IPS DF 6.9 (cell line): Measurements from ENCODE around the gene PDE11A.

ENCODE experiments used
- DNase-seq: peaks from one replicate; pipeline ENCODE4 v3.0.0-alpha.2; 2013; ENCODE audit warnings: low read depth, low spot score
- H3K27ac ChIP-seq: one replicate; pipeline ENCODE4 v1.5.1; 2013; ENCODE audit warnings: low read length, control low read depth
- H3K27me3 ChIP-seq: 2 replicates; pipeline ENCODE4 v1.6.1; 2013; ENCODE audit warnings: mild to moderate bottlenecking, low read length; ENCODE audit not compliant: control insufficient read depth, insufficient read depth
- H3K36me3 ChIP-seq: 2 replicates; pipeline ENCODE4 v1.6.1; 2013; ENCODE audit warnings: low read length; ENCODE audit not compliant: control insufficient read depth, insufficient read depth
- H3K4me1 ChIP-seq: 2 replicates; pipeline ENCODE4 v1.6.1; 2013; ENCODE audit warnings: low read length; ENCODE audit not compliant: control insufficient read depth, insufficient read depth
- H3K4me3 ChIP-seq: 2 replicates; pipeline ENCODE4 v1.5.1; 2013; ENCODE audit warnings: mild to moderate bottlenecking, low read length
- H3K9me3 ChIP-seq: 2 replicates; pipeline ENCODE4 v1.6.1; 2013; ENCODE audit warnings: low read length, inconsistent platforms; ENCODE audit not compliant: control insufficient read depth, insufficient read depth
- whole genome bisulfite sequencing: extraction: QIAGEN DNeasy Blood & Tissue Kit; methylation state at CpG from one replicate; pipeline ENCODE4 v1.1.7; 2013; ENCODE audit warnings: mixed read lengths, missing lambda C conversion rate; ENCODE audit not compliant: insufficient read length, insufficient coverage; 5-methylcytosine and 5-hydroxymethylcytosine counted together

The PDE11A gene

DNA sequence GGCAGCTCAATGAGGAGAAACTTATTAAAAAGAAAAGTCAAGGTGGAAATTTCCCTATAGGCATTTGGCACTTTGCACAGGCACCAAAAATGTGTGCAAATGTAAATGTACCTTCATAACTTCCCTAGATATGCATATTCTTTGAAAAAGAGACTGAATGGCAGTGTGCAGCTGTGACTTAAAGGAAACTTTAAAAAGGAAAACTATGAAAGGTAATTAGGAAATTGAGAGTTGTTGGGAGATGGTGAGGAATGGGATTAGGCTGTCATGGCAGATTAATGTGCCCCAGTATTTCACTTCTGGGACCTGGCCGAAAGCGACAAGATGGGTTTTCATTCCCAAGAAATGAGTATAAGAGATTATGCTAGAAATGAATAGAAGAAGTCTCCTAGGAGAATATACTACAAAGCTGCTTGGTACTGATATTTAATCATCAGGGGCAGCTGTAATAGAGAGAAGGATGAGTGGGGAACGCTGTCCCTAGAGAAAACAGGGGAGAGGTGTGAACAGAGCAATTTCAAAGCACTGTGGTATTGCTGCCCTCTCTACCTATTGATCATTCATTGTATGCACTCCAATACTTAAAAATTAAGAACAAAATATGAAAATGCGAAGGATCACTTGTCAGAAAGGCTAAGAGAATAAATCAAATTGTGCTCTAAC is 366.9 kb downstream of the PDE11A start:
- Histone ChIP-seq H3K36me3 (no peaks in the 10 kb centered on the region), H3K9me3 (no peaks in the 10 kb centered on the region), H3K27ac (no peak overlapping the region), H3K4me1 (no peaks in the 10 kb centered on the region), H3K27me3 (no peaks in the 10 kb centered on the region), H3K4me3 (no peak overlapping the region)
- no peak for DNase-seq
- no CpG with 5 or more reads among the region's 4 CpGs for WGBS

DNA sequence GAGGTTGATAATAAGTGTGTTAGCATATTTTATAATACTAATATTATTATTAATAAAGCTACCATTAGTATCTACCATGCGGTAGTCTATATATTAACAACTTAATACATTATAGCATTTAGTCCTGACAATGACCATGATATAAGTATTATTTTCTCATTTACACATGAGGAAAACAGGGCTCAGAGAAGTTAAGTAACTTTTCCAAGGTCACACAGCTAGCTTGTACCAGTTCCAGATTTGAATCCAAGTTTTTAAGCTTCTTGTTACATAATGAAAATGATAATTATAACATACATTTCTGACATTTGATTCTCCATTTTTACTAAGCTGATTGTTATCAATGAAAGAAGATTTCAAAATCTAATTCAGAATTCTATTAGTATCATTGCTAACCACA is 369.4 kb downstream of the PDE11A start:
- WGBS = no CpG with 5 or more reads among the region's 1 CpG
- Histone ChIP-seq H3K27me3 (no peaks in the 10 kb centered on the region), H3K4me3 (no peak overlapping the region), H3K4me1 (no peaks in the 10 kb centered on the region), H3K9me3 (no peaks in the 10 kb centered on the region), H3K27ac (no peak overlapping the region), H3K36me3 (no peaks in the 10 kb centered on the region)
- no peak for DNase-seq

DNA sequence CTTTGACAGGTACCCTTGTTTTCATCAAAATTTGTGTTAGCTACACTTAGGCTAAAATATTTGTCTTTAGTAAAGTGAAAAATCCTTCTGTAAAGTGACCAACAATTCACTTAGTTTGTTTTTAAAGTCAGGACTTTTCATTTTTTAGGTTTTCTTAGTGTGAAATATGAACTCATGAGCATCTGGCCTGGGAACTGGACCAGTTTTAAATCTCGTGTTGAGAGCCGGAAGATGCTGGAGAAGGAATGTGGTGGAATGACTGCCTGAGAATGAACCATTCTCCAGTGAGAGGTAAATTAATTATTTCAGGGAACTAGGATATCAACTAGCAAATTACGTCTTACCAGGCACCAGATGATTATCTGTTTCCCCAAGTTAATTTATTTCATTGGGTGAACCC is 374.3 kb downstream of the PDE11A start:
- no peak overlapping the region for H3K4me3 ChIP-seq
- H3K27ac ChIP-seq = no peak overlapping the region
- no peaks in the 10 kb centered on the region for H3K27me3 ChIP-seq
- no peaks in the 10 kb centered on the region for H3K9me3 ChIP-seq
- H3K4me1 ChIP-seq = no peaks in the 10 kb centered on the region
- H3K36me3 ChIP-seq = no peaks in the 10 kb centered on the region
- DNase-seq = no peak
- WGBS = no CpG with 5 or more reads among the region's 3 CpGs

DNA sequence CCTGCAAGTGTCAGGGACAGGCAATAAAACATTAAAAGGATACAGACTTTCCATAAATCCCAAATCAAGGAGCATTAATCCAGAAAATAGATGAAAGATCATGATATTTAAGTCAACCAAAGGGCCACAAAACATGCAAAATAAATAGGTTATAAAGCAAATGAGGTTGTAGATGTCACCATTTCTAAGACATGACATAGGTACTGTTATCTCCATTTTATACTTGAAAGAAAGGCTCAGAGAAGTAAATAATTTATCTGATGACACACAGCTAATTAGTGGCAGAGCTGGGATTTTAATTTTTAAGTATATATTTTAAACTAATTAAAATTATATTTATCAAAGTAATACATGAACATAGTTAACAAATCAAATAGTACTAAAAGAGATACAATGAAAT is 378.2 kb downstream of the PDE11A start:
- DNase-seq = no peak
- H3K36me3 ChIP-seq = no peaks in the 10 kb centered on the region
- H3K4me3 ChIP-seq = no peak overlapping the region
- no peaks in the 10 kb centered on the region for H3K9me3 ChIP-seq
- no peaks in the 10 kb centered on the region for H3K27me3 ChIP-seq
- no peak overlapping the region for H3K27ac ChIP-seq
- no peaks in the 10 kb centered on the region for H3K4me1 ChIP-seq

DNA sequence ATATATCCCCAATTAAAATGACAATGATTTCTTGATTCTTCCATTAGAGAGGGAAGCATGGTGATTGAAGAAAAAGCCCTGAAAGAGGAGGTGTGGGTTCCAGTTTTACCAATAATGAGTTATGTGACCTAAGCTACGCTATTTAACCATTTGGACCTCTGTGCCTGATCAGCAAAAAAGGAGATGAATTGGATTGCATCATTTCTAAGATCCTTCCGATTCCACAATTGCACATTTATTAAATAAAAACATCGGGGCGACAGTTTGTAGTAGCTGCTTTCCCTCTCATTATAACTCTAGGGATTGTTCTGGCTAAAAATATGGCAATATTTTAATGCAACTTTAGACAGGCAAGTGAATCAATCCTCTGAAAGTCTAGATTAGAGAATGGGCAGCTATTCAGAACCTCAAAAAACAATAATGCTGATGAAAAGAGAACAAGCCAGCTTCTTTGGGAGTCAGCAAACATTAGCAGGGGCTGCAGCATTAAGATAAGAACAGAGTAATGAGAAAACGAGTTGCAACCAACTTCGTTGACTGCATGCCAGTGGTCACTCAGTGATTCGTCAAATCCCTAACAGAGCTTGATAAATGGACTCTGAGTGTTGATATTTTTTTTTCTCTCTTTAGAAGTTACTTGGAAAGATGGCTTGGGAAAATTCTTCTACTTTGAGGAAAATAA is 378.8 kb downstream of the PDE11A start:
- Histone ChIP-seq H3K27ac (no peak overlapping the region), H3K9me3 (no peaks in the 10 kb centered on the region), H3K4me1 (no peaks in the 10 kb centered on the region), H3K27me3 (no peaks in the 10 kb centered on the region), H3K4me3 (no peak overlapping the region), H3K36me3 (no peaks in the 10 kb centered on the region)
- DNase-seq = no peak
- no CpG with 5 or more reads among the region's 7 CpGs for WGBS

DNA sequence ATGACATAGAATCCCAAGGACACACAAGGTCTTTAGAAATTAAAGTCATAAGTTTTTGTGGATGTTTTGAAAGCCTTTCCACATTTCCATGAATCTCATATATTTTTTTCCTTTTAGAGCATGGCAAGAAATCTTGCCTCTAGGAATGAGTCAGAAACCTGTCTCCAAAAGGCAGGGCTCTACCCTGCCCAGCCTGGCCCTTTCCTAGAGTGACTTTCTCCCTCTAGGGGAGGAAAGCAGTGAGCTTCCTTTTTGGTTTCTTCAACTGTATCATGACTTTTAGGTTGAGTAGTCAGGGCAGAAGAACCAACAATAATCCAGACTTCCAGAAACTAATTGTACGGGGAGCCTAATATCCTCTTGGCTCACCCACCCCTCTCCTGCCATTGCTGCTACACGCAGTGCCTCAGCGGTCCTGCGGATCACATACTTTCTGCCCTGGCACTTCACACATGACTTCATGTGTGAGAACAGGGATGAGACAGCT is 379.8 kb downstream of the PDE11A start:
- Histone ChIP-seq H3K27me3 (no peaks in the 10 kb centered on the region), H3K36me3 (no peaks in the 10 kb centered on the region), H3K9me3 (no peaks in the 10 kb centered on the region), H3K27ac (no peak overlapping the region), H3K4me1 (no peaks in the 10 kb centered on the region), H3K4me3 (no peak overlapping the region)
- no peak for DNase-seq
- no CpG with 5 or more reads among the region's 4 CpGs for WGBS

DNA sequence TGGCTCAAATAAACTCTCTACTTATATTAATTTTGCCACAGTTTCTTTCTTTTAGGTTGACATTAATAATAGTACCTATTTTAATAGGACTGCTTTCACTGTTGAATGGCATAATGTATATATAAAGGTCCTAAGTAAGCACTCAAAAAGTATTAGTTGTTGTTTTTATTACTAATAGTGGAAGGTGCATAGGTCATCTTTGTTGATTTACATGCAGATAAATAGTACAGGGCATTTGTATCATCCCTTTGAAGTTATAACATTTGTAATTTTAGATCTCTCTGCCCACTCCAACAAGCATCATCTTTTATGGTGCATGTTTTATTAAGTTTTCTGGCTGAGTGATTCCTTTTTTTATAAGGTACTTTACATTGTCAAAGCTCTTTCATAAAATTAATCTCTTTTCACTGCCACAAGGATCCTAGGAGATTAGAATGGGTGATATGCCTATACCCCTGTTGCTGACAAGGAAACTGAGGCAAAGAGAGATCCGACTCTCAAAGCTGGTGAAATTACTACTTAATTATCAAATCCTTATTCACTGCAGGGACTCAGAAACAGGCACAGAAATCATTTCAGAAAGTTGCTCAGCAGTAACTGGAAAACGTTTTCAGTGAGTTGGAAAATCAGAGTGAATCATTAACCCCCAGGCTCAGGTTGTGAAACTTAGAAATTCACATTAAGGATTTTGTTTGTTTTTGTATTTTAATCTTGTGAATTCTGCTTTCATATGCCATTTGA is 380.4 kb downstream of the PDE11A start:
- H3K27ac ChIP-seq = no peak overlapping the region
- no CpG with 5 or more reads among the region's 2 CpGs for WGBS

DNA sequence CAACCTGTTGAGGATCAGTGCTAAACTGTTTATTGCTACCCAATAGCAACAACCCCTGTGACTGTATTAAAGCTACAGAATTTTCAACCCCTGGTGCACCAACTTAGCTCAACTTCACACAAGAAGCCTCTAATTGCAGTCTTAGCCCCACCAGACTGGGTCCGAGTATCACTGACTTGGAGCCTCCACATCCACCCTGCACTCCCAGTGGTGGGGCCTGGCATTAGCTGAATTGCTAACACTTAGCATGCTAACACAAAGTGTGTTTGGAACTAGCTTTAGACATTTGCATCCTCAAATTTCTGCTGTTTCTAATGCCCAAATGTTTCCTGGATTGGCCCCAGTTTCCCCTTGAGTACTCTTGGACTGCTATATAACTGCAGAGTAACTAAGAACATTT is 381.4 kb downstream of the PDE11A start:
- no peaks in the 10 kb centered on the region for H3K9me3 ChIP-seq
- WGBS = no CpG with 5 or more reads among the region's 1 CpG
- H3K27ac ChIP-seq = no peak overlapping the region
- no peak for DNase-seq
- no peaks in the 10 kb centered on the region for H3K27me3 ChIP-seq
- H3K4me1 ChIP-seq = no peaks in the 10 kb centered on the region
- no peak overlapping the region for H3K4me3 ChIP-seq
- no peaks in the 10 kb centered on the region for H3K36me3 ChIP-seq

More for the DNA sequence above, 380.4 kb downstream of the PDE11A start:
- Histone ChIP-seq H3K4me1 (no peaks in the 10 kb centered on the region), H3K4me3 (no peak overlapping the region), H3K36me3 (no peaks in the 10 kb centered on the region), H3K27me3 (no peaks in the 10 kb centered on the region), H3K9me3 (no peaks in the 10 kb centered on the region)
- DNase-seq = no peak

DNA sequence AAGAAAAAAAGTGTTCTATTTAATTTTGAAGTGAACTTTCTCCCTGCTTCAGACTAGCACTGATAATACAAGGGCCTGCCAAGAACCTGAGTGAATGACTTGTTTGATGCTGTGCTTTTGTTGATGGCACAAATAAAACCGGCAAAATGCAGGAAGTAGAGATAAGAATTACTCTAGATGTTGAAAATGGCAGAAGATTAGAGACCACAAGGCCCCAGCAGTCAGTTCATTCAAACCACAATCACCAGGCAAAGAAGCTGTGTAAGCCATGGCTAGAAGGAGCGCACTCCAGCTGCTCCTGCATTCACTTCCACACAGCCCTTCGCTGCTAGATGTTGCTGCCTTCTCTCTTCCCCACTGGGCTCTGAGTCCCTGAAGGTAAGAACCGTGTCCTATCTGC is 383.0 kb downstream of the PDE11A start:
- DNase-seq = no peak
- no peaks in the 10 kb centered on the region for H3K9me3 ChIP-seq
- no peak overlapping the region for H3K27ac ChIP-seq
- no peak overlapping the region for H3K4me3 ChIP-seq
- no peaks in the 10 kb centered on the region for H3K4me1 ChIP-seq
- H3K36me3 ChIP-seq = no peaks in the 10 kb centered on the region
- no CpG with 5 or more reads among the region's 4 CpGs for WGBS
- H3K27me3 ChIP-seq = no peaks in the 10 kb centered on the region

DNA sequence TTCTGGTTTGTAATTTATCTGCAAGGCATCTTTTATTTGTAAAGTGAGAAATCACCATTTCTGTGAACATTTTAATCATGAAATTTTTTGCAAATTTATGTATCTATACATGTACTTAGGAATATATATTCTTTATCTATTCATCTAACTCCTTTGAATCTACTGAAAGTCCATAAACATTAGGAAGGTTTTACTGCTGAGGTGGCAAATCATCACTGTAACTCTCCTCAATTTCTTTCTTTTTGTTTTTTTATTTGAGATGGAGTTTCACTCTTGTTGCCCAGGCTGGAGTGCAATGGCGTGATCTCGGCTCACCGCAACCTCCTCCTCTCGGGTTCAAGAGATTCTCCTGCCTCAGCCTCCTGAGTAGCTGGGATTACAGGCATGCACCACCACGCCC is 383.7 kb downstream of the PDE11A start:
- no peak overlapping the region for H3K27ac ChIP-seq
- no peak overlapping the region for H3K4me3 ChIP-seq
- no CpG with 5 or more reads among the region's 5 CpGs for whole genome bisulfite sequencing
- no peaks in the 10 kb centered on the region for H3K27me3 ChIP-seq
- H3K36me3 ChIP-seq = no peaks in the 10 kb centered on the region
- H3K9me3 ChIP-seq = no peaks in the 10 kb centered on the region
- no peaks in the 10 kb centered on the region for H3K4me1 ChIP-seq
- no peak for DNase-seq
